Measurements from ENCODE around the gene LRRC7.
"Not testable (repeated sequence)": the region's sequence is repeated elsewhere in the genome, so short reads cannot be mapped to it uniquely, and the experiment has no call there.

The LRRC7 gene

GRCh38 chr1:69930396-69930795, 362.7 kb downstream of the LRRC7 start:
- no peak overlapping the region for H3K4me3 ChIP-seq (ENCODE audit: low read length)
- H3K36me3 ChIP-seq (ENCODE audit: control insufficient read depth, insufficient read depth, low read length, severe bottlenecking): no peaks in the 10 kb centered on the region
- no peaks in the 10 kb centered on the region for H3K4me1 ChIP-seq (ENCODE audit: control insufficient read depth, insufficient read depth, low read length)

GRCh38 chr1:69932760-69933159, 365.0 kb downstream of the LRRC7 start:
- Histone ChIP-seq H3K4me1 (ENCODE audit: control insufficient read depth, insufficient read depth, low read length) (no peaks in the 10 kb centered on the region), H3K4me3 (ENCODE audit: low read length) (no peak overlapping the region), H3K27me3 (replicated peaks; ENCODE audit: control insufficient read depth, insufficient read depth, low read length) (no peaks in the 10 kb centered on the region), H3K9me3 (ENCODE audit: control insufficient read depth, low read length) (no peaks in the 10 kb centered on the region), H3K9ac (ENCODE audit: low read length) (no peak overlapping the region), H3K36me3 (ENCODE audit: control insufficient read depth, insufficient read depth, low read length, severe bottlenecking) (no peaks in the 10 kb centered on the region)
- DNase-seq (ENCODE audit: low read depth): no peak

More at GRCh38 chr1:69930396-69930795, 362.7 kb downstream of the LRRC7 start:
- no peak overlapping the region for H3K9ac ChIP-seq (ENCODE audit: low read length)
- no peaks in the 10 kb centered on the region for H3K27me3 ChIP-seq (replicated peaks; ENCODE audit: control insufficient read depth, insufficient read depth, low read length)
- H3K9me3 ChIP-seq (ENCODE audit: control insufficient read depth, low read length): no peaks in the 10 kb centered on the region
- DNase-seq (ENCODE audit: low read depth): no peak

- Histone ChIP-seq H3K9ac (ENCODE audit: low read length) (no peak overlapping the region), H3K27me3 (replicated peaks; ENCODE audit: control insufficient read depth, insufficient read depth, low read length) (no peaks in the 10 kb centered on the region), H3K4me3 (ENCODE audit: low read length) (no peak overlapping the region), H3K36me3 (ENCODE audit: control insufficient read depth, insufficient read depth, low read length, severe bottlenecking) (no peaks in the 10 kb centered on the region), H3K9me3 (ENCODE audit: control insufficient read depth, low read length) (peaks cover 3% of the 10 kb centered on the region), H3K4me1 (ENCODE audit: control insufficient read depth, insufficient read depth, low read length) (no peaks in the 10 kb centered on the region)
- DNase-seq (ENCODE audit: low read depth): no peak
Measured at GRCh38 chr1:69940231-69940630, 372.5 kb downstream of the LRRC7 start.

GRCh38 chr1:69940816-69941215, 373.1 kb downstream of the LRRC7 start:
- no peaks in the 10 kb centered on the region for H3K4me1 ChIP-seq (ENCODE audit: control insufficient read depth, insufficient read depth, low read length)
- DNase-seq (ENCODE audit: low read depth): no peak
- no peaks in the 10 kb centered on the region for H3K27me3 ChIP-seq (replicated peaks; ENCODE audit: control insufficient read depth, insufficient read depth, low read length)
- no peak overlapping the region for H3K4me3 ChIP-seq (ENCODE audit: low read length)
- peaks cover 5% of the 10 kb centered on the region for H3K9me3 ChIP-seq (ENCODE audit: control insufficient read depth, low read length)
- no peaks in the 10 kb centered on the region for H3K36me3 ChIP-seq (ENCODE audit: control insufficient read depth, insufficient read depth, low read length, severe bottlenecking)
- H3K9ac ChIP-seq (ENCODE audit: low read length): no peak overlapping the region

- Histone ChIP-seq H3K27me3 (replicated peaks; ENCODE audit: control insufficient read depth, insufficient read depth, low read length) (no peaks in the 10 kb centered on the region), H3K9me3 (ENCODE audit: control insufficient read depth, low read length) (peaks cover 5% of the 10 kb centered on the region), H3K4me1 (ENCODE audit: control insufficient read depth, insufficient read depth, low read length) (no peaks in the 10 kb centered on the region), H3K4me3 (ENCODE audit: low read length) (no peak overlapping the region), H3K9ac (ENCODE audit: low read length) (no peak overlapping the region), H3K36me3 (ENCODE audit: control insufficient read depth, insufficient read depth, low read length, severe bottlenecking) (no peaks in the 10 kb centered on the region)
- DNase-seq (ENCODE audit: low read depth): no peak
Measured at GRCh38 chr1:69943030-69943429, 375.3 kb downstream of the LRRC7 start.

GRCh38 chr1:69946935-69947334, 379.2 kb downstream of the LRRC7 start:
- no peaks in the 10 kb centered on the region for H3K36me3 ChIP-seq (ENCODE audit: control insufficient read depth, insufficient read depth, low read length, severe bottlenecking)
- H3K4me3 ChIP-seq (ENCODE audit: low read length): no peak overlapping the region
- no peak overlapping the region for H3K9ac ChIP-seq (ENCODE audit: low read length)
- DNase-seq (ENCODE audit: low read depth): no peak
- H3K9me3 ChIP-seq (ENCODE audit: control insufficient read depth, low read length): peaks cover 5% of the 10 kb centered on the region
- H3K4me1 ChIP-seq (ENCODE audit: control insufficient read depth, insufficient read depth, low read length): no peaks in the 10 kb centered on the region
- no peaks in the 10 kb centered on the region for H3K27me3 ChIP-seq (replicated peaks; ENCODE audit: control insufficient read depth, insufficient read depth, low read length)

- Histone ChIP-seq H3K4me3 (ENCODE audit: low read length) (no peak overlapping the region), H3K4me1 (ENCODE audit: control insufficient read depth, insufficient read depth, low read length) (no peaks in the 10 kb centered on the region), H3K36me3 (ENCODE audit: control insufficient read depth, insufficient read depth, low read length, severe bottlenecking) (no peaks in the 10 kb centered on the region), H3K27me3 (replicated peaks; ENCODE audit: control insufficient read depth, insufficient read depth, low read length) (no peaks in the 10 kb centered on the region), H3K9me3 (ENCODE audit: control insufficient read depth, low read length) (peaks cover 5% of the 10 kb centered on the region), H3K9ac (ENCODE audit: low read length) (no peak overlapping the region)
- DNase-seq (ENCODE audit: low read depth): no peak
Measured at GRCh38 chr1:69947837-69948236, 380.1 kb downstream of the LRRC7 start.

GRCh38 chr1:69952676-69953075, 385.0 kb downstream of the LRRC7 start:
- peak; percentile 60 for DNase-seq (ENCODE audit: low read depth)
- no peaks in the 10 kb centered on the region for H3K27me3 ChIP-seq (replicated peaks; ENCODE audit: control insufficient read depth, insufficient read depth, low read length)
- no peaks in the 10 kb centered on the region for H3K4me1 ChIP-seq (ENCODE audit: control insufficient read depth, insufficient read depth, low read length)

GRCh38 chr1:69962452-69962851, 394.7 kb downstream of the LRRC7 start:
- not testable (repeated sequence) for DNase-seq (ENCODE audit: low read depth); H3K27me3 ChIP-seq (replicated peaks; ENCODE audit: control insufficient read depth, insufficient read depth, low read length); H3K4me1 ChIP-seq (ENCODE audit: control insufficient read depth, insufficient read depth, low read length); H3K9ac ChIP-seq (ENCODE audit: low read length); H3K4me3 ChIP-seq (ENCODE audit: low read length); H3K36me3 ChIP-seq (ENCODE audit: control insufficient read depth, insufficient read depth, low read length, severe bottlenecking); H3K9me3 ChIP-seq (ENCODE audit: control insufficient read depth, low read length)

More at GRCh38 chr1:69952676-69953075, 385.0 kb downstream of the LRRC7 start:
- Histone ChIP-seq H3K9me3 (ENCODE audit: control insufficient read depth, low read length) (no peaks in the 10 kb centered on the region), H3K9ac (ENCODE audit: low read length) (no peak overlapping the region), H3K36me3 (ENCODE audit: control insufficient read depth, insufficient read depth, low read length, severe bottlenecking) (no peaks in the 10 kb centered on the region), H3K4me3 (ENCODE audit: low read length) (no peak overlapping the region)

- Histone ChIP-seq H3K4me3 (ENCODE audit: low read length) (no peak overlapping the region), H3K4me1 (ENCODE audit: control insufficient read depth, insufficient read depth, low read length) (no peaks in the 10 kb centered on the region), H3K36me3 (ENCODE audit: control insufficient read depth, insufficient read depth, low read length, severe bottlenecking) (no peaks in the 10 kb centered on the region), H3K9ac (ENCODE audit: low read length) (no peak overlapping the region), H3K27me3 (replicated peaks; ENCODE audit: control insufficient read depth, insufficient read depth, low read length) (no peaks in the 10 kb centered on the region), H3K9me3 (ENCODE audit: control insufficient read depth, low read length) (no peaks in the 10 kb centered on the region)
- peak; percentile 25 for DNase-seq (ENCODE audit: low read depth)
Measured at GRCh38 chr1:69967245-69967766, 399.6 kb downstream of the LRRC7 start.

- DNase-seq (ENCODE audit: low read depth): no peak
- H3K36me3 ChIP-seq (ENCODE audit: control insufficient read depth, insufficient read depth, low read length, severe bottlenecking): no peaks in the 10 kb centered on the region
- no peak overlapping the region for H3K4me3 ChIP-seq (ENCODE audit: low read length)
- H3K27me3 ChIP-seq (replicated peaks; ENCODE audit: control insufficient read depth, insufficient read depth, low read length): no peaks in the 10 kb centered on the region
- H3K4me1 ChIP-seq (ENCODE audit: control insufficient read depth, insufficient read depth, low read length): no peaks in the 10 kb centered on the region
- no peak overlapping the region for H3K9ac ChIP-seq (ENCODE audit: low read length)
- no peaks in the 10 kb centered on the region for H3K9me3 ChIP-seq (ENCODE audit: control insufficient read depth, low read length)
Measured at GRCh38 chr1:69976896-69977295, 409.2 kb downstream of the LRRC7 start.

GRCh38 chr1:69982992-69983391, 415.3 kb downstream of the LRRC7 start:
- H3K4me3 ChIP-seq (ENCODE audit: low read length): no peak overlapping the region

More at GRCh38 chr1:69982992-69983391, 415.3 kb downstream of the LRRC7 start:
- Histone ChIP-seq H3K4me1 (ENCODE audit: control insufficient read depth, insufficient read depth, low read length) (peaks cover 12% of the 10 kb centered on the region), H3K27me3 (replicated peaks; ENCODE audit: control insufficient read depth, insufficient read depth, low read length) (no peaks in the 10 kb centered on the region), H3K9ac (ENCODE audit: low read length) (no peak overlapping the region), H3K9me3 (ENCODE audit: control insufficient read depth, low read length) (no peaks in the 10 kb centered on the region), H3K36me3 (ENCODE audit: control insufficient read depth, insufficient read depth, low read length, severe bottlenecking) (no peaks in the 10 kb centered on the region)
- peak; percentile 63 for DNase-seq (ENCODE audit: low read depth)
